ENCODE data around the gene BMPR1A. TPM values are rescaled to one million over a fixed set of nuclear protein-coding genes. Genes with fewer than 3 reads are reported as not detected.

Gene BMPR1A
- polyA plus RNA-seq, 1 experiment, result 21.4 TPM

DNA sequence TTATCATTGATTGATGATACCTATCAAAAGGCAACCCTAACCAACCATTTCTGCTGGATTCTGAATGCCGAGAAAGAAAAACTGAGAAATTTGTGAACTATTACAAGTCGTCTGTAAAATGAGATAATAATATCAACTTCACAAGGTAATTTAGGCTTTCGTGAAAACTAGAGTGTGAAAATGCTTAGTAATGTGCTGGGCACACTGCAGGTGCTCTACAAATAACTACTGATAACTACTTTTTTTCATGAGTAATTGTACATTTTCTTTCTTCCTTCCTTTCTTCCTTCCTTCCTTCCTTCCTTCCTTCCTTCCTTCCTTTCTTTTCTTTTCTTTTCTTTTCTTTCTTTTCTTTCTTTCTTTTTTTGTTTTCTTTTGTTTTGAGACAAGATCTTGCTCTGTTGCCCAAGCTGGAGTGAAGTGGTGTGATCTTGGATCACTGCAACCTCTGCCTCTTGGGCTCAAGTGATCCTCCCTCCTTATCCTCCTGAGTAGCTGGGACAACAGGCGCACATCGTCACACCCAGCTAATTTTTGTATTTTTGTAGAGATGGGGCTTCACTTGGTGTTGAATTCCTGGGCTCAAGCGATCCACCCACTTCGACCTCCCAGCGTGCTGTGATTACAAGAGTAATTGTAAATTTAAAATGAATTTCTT lies 42.9 kb downstream of the BMPR1A start:
- TF ChIP-seq, protein P1, sequence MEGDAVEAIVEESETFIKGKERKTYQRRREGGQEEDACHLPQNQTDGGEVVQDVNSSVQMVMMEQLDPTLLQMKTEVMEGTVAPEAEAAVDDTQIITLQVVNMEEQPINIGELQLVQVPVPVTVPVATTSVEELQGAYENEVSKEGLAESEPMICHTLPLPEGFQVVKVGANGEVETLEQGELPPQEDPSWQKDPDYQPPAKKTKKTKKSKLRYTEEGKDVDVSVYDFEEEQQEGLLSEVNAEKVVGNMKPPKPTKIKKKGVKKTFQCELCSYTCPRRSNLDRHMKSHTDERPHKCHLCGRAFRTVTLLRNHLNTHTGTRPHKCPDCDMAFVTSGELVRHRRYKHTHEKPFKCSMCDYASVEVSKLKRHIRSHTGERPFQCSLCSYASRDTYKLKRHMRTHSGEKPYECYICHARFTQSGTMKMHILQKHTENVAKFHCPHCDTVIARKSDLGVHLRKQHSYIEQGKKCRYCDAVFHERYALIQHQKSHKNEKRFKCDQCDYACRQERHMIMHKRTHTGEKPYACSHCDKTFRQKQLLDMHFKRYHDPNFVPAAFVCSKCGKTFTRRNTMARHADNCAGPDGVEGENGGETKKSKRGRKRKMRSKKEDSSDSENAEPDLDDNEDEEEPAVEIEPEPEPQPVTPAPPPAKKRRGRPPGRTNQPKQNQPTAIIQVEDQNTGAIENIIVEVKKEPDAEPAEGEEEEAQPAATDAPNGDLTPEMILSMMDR (IDR thresholded peaks at IDR 0.05; ENCODE audit: insufficient read depth, low read depth, low read length), result no peak
- Histone ChIP-seq H3K4me3 (ENCODE audit: low read depth, low read length) (no peak overlapping the region), H3K27me3 (ENCODE audit: control insufficient read depth, insufficient read depth, low read length) (no peaks in the 10 kb centered on the region), H3K36me3 (ENCODE audit: control insufficient read depth, insufficient read depth, low read length) (no peaks in the 10 kb centered on the region)
- ChIA-PET CTCF (interaction anchor here (1.3 kb wide), 1 partner anchor 42 kb away, joined by 6 read pairs; the partner anchor contains the start of gene BMPR1A), POLR2A (no interaction called here)
- DNase-seq (ENCODE audit: low read depth), result no peak

DNA sequence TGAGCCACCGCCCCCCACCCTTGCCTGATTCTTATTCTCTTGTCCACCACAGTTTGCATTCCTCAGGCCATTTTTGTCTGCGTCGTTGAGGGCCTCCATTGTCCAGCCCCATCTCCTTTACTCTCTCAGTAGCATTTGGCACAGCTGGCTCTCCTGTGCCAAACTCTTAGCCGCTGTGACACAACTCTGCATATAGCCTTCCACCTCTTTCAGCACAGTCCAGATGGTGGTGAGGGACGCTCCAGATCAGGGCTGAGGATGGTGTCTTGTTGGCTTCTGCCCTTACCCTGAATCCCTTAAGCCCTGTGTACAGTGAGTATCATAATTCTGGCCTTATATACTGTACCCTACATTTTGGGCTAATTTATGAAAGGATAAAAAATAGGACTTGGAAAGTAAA lies 45.6 kb downstream of the BMPR1A start:
- TF ChIP-seq, protein P1 (IDR thresholded peaks at IDR 0.05; ENCODE audit: insufficient read depth, low read depth, low read length), result no peak
- no peaks in the 10 kb centered on the region for H3K27me3 ChIP-seq (ENCODE audit: control insufficient read depth, insufficient read depth, low read length)
- H3K36me3 ChIP-seq (ENCODE audit: control insufficient read depth, insufficient read depth, low read length), result no peaks in the 10 kb centered on the region
- ChIA-PET CTCF (no interaction called here), POLR2A (no interaction called here)
- no peak overlapping the region for H3K4me3 ChIP-seq (ENCODE audit: low read depth, low read length)
- no peak for DNase-seq (ENCODE audit: low read depth)

DNA sequence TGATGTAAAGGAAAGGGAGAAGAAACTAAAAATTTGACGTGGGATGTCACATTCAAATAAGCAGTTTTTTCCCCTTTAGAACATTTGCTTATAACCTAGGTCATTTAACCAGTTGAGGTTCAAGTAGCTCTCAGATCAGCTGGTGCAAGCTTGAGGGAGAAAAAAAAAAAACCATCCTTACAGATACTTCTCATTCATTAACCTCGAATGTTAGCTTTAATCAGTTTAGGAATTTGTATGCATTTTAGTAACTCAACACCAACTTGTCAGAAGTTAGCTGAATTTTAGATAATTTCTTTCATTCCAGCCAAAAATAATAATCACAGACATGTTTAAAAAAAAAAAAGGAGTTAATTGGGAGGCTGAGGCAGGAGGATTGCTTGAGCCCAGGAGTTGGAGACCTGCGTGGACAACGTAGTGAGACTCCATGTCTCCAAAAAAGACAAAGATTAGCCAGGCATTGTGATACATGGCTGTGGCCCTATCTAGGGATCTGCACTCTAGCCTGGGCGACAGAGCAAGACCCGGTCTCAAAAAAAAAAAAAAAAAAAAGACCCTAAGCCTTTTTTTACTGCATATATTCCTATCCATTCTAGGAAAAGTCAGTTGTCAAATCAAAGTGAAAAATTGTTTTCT lies 46.2 kb downstream of the BMPR1A start:
- no peak overlapping the region for H3K4me3 ChIP-seq (ENCODE audit: low read depth, low read length)
- POLR2A ChIA-PET, result no interaction called here
- CTCF ChIA-PET, result interaction anchor here (1.1 kb wide), 1 partner anchor 109 kb away, joined by 3 read pairs; no protein-coding TSS in a partner anchor
- DNase-seq (ENCODE audit: low read depth), result no peak
- TF ChIP-seq, protein P1 (IDR thresholded peaks at IDR 0.05; ENCODE audit: insufficient read depth, low read depth, low read length), result no peak
- no peaks in the 10 kb centered on the region for H3K27me3 ChIP-seq (ENCODE audit: control insufficient read depth, insufficient read depth, low read length)
- no peaks in the 10 kb centered on the region for H3K36me3 ChIP-seq (ENCODE audit: control insufficient read depth, insufficient read depth, low read length)

DNA sequence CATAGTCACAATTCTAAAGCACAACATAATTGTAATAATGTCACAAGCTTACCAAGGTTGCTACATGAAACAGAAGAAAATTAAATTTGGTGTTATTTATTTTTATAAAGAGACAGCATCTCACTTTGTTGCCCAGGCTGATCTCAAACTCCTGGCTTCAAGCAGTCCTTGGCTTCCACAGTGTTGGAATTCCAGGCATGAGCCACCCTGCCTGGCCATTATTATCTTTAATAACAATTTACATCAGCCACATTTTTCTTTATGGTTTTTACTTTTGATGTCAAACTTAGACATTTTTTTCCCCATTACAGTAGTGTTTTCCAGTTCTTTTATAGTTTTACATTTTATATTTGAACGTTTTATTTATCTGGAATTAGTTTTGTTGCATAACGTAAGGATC lies 46.7 kb downstream of the BMPR1A start:
- Histone ChIP-seq H3K27me3 (ENCODE audit: control insufficient read depth, insufficient read depth, low read length) (no peaks in the 10 kb centered on the region), H3K36me3 (ENCODE audit: control insufficient read depth, insufficient read depth, low read length) (no peaks in the 10 kb centered on the region), H3K4me3 (ENCODE audit: low read depth, low read length) (no peak overlapping the region)
- DNase-seq (ENCODE audit: low read depth), result no peak
- ChIA-PET POLR2A (no interaction called here), CTCF (interaction anchor here (1.1 kb wide), 1 partner anchor 109 kb away, joined by 3 read pairs; no protein-coding TSS in a partner anchor)
- TF ChIP-seq, protein P1 (IDR thresholded peaks at IDR 0.05; ENCODE audit: insufficient read depth, low read depth, low read length), result no peak

DNA sequence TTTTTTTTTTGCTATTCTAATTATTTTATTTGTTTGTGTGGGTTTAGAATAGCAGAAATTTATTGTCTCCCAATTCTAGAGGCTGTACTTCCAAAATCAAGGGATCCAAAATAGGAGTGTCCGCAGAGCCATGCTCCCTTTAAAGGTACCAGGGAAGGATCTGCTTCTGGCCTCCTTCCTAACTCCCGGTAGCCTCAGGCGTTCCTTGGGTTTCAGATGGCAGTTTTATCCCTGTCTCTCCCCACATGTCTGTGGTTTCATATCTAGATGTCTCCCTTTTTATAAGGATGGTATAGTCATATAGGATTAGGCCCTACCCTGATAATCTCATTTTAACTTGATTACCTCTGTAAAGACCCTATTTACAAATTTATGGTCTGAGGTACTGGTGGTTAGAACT lies 48.4 kb downstream of the BMPR1A start:
- TF ChIP-seq, protein P1 (IDR thresholded peaks at IDR 0.05; ENCODE audit: insufficient read depth, low read depth, low read length), result no peak

More for the DNA sequence above, 48.4 kb downstream of the BMPR1A start:
- Histone ChIP-seq H3K36me3 (ENCODE audit: control insufficient read depth, insufficient read depth, low read length) (no peaks in the 10 kb centered on the region), H3K27me3 (ENCODE audit: control insufficient read depth, insufficient read depth, low read length) (no peaks in the 10 kb centered on the region), H3K4me3 (ENCODE audit: low read depth, low read length) (no peak overlapping the region)
- DNase-seq (ENCODE audit: low read depth), result no peak
- ChIA-PET CTCF (no interaction called here), POLR2A (no interaction called here)
